IPS-NIHi7 (cell line): ENCODE data around the gene S1PR2.
A peak's percentile ranks its signal among the peaks of the same experiment; 100 is the strongest.
"Not testable (repeated sequence)": the region's sequence is repeated elsewhere in the genome, so short reads cannot be mapped to it uniquely, and the experiment has no call there.

Experiments
- DNase-seq: peaks from one replicate; pipeline ENCODE4 v3.0.0; 2012; ENCODE audit warnings: mixed read lengths; ENCODE audit errors: extremely low spot score

S1PR2 gene

DNA sequence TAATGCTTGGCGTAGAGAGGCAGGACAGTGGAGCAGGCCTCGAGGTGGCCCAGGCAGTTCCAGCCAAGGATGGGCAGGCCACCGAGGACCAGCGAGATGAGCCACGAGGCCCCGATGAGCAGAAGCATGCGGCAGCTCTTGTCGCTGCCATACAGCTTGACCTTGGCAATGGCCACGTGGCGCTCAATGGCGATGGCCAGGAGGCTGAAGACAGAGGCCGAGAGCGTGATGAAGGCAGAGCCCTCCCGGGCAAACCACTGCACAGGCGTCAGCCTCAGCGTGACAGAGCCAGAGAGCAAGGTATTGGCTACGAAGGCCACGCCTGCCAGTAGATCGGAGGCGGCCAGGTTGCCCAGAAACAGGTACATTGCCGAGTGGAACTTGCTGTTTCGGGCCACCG is 6.8 kb downstream of the S1PR2 start:
- DNase-seq = no peak

DNA sequence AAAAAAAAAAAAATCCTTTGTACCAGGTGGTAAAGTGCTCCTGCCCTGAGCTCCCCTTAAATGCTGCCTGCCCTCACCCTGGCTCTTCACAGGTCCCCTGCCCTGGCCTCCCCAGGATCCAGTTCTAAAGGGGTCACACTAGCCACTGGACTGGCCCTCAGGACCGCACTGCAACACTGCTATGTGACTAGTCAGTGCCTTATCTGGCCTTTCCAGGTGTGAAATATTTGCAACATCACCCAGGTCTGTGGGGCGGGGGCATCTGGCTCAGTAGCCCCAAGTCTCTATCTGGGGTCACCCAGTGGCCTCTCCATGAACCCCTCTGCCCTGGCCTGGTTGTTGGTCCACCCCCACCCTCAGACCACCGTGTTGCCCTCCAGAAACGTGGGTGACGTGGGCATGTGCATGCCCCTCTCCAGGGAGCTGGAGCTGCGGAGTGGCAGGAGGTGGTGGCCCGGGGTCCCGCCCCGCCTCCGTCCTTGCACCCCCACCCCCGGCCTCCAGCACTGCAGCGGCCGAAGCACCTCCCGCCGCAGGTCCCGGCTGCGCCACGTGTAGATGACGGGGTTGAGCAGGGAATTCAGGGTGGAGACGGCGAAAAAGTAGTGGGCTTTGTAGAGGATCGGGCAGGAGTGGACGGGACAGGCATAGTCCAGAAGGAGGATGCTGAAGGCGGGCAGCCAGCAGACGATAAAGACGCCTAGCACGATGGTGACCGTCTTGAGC is 7.5 kb downstream of the S1PR2 start:
- no peak for DNase-seq

DNA sequence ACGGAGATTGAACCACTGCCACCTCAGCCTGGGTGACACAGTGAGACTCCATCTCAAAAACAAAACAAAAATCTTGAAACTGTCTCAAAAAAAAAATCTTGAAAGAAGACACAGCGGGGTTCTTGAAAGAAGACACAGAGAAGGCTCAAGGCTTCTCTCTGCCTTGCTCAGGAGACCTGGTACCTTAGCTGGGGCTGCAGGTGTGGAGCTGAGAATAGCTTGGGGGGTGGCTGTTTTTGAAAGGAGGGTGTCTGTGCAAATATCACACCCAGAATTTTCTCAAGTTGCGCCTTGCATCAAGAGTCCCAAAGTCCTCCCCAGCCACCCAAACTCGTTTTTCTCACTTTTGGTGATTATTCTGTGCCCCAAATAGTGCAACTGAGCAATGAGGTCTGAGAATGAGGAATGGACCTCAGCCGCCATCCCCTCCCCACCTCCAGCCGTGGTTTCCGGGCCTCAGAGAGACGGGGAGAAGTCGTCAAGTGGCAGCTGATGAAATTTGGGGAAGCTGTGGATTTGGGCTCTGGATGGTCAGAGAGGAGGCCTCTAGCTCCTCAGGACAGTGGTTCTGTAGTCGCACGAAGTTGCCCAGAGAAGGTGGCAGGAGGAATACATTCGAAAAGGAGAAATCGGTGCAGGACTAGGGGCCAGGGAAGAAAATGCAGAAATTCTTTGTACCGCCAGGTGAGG is 8.8 kb downstream of the S1PR2 start:
- no peak for DNase-seq

DNA sequence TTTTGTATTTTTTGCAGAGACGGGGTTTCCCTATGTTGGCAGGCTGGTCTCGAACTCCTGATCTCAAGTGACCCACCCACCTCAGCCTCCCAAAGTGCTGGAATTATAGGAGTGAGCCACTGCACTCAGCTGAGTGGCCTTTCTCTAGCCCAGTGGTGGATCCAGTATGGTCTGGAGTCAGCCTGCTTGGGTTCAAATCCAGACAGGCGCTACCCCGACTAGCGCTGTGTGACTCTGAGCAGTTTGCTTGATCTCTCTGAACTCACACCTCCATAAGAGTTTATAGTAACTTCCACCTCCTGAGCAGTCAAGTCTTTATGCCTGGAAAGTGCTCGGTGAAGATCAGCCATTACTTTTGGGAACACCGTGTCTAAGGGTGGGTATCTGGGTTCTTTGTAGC is 10.4 kb downstream of the S1PR2 start:
- no peak for DNase-seq

DNA sequence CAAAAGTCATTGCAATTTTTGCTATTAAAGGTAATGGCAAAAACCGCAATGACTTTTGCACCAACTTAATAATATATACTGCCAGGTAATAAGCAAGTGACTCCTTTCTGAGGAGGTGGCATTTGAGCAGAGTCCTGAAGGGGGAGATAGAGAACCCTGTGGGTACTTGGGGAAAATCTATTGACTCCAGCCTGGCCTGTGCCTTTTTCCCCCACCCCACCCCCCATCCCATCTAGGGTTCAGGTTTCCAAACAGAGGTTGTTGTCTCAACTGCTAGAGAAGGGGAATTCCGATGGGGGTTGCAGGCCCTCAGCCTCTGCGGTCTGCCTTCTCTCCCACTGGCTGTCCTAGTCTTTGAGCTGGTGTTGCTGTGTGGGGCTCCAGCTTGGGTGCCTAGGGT is 11.5 kb downstream of the S1PR2 start:
- DNase-seq = peak; percentile 48

DNA sequence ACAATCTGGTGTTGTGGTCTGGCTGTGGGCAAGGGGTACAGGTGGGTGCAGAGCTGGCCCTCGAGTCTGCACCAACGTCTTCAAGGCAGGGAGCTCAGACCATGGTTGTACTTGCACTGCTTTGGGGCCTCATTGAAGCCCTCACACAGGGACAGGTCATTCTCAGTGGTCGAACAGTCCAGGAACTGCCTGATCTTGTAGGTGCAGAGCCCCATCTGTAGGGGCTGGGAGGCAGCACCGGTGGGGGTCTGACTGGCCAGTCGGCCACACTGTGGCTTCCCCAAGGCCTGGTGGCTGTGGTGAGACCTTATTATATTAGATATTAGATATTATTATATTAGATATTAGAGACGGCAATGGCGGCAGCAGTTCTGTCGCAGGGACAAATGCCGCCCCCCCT is 14.0 kb downstream of the S1PR2 start:
- DNase-seq = no peak

DNA sequence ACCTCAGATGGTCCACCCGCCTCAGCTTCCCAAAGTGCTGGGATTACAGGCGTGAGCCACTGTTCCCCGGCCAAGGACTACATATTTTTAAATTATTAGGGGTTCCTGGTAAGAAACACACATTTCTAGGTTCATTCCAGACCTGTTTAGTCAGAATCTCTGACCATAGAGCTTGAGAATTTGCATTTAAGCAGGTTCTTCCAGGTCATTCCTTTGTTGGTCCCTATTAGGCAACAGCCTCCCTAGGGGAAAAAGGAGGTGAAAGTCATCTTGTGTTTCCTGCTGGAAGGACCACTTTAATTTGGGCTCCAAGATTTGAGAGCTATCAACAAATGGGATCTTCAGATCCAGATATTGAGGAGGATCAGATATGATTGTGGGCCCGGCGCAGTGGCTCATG is 16.3 kb downstream of the S1PR2 start:
- DNase-seq = no peak

DNA sequence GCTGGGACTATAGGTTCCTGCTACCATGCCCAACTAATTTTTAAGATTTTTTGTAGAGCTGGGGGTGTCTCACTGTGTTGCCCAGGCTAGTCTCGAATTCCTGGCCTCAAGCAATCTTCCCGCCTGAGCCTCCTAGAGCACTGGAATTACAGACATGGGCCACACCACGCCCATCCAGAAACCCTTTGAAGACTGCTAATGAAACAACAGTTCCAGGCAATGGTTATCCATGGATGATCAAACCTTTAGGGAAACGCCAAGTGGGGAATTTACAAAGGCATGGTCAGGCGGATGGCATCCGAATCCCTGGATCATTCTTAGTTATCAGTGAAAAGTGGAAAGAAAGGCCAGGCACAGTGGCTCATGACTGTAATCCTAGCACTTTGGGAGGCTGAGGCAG is 19.4 kb downstream of the S1PR2 start:
- DNase-seq = no peak

DNA sequence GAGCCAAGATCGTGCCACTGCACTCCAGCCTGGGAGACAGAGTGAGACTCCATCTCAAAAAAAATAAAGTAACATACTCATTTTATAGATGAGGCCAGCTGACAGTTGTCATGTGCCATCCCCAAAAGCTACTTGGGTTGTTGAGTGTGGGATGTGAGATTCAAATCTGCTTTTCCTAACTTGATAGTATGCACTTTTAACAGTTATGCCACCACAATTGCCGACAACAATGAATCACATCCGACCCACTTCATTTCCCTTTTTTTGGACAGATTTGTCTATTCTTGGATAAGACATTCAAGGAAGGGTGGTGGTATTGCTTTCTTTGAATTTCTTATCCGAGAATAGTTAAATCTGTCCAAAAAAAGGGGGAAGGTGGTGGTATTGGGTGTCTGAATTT is 20.1 kb downstream of the S1PR2 start:
- no peak for DNase-seq

DNA sequence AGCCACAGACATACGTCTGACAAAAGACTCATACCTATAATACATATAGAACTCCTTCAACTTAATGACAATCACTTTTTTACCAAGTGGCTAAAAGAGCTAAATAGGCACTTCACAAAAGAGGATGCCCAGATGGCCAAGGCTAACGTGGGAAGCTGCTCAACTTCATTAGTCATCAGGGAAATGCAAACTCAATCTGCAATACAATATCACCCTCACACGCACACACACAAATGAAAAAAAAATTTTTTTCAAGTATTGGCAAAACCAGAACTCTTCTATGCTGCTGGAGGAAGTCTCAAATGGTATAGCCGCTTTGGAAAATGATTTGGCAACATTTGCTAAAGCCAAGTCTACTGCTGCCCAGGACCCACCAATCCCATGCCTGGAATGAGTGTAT is 21.8 kb downstream of the S1PR2 start:
- DNase-seq = no peak

DNA sequence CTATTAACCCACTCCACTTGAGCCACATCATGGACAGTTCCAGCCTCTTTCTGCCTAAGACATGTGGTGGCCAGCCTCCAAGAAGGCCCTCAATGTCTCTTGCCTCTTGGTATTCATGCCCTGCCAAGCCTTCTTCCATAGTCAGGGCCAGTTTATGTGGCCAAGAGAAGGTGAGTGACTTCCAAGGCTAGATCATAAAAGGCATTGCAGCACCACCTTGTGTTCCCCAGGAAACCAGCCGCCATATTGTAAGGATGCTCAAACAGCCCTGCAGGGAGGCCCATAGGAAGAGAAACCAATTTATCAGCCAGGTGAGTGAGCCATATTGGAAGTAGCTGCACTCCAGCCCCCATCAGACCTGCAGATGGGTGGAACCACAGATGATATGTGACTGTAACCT is 24.1 kb downstream of the S1PR2 start:
- DNase-seq = no peak

DNA sequence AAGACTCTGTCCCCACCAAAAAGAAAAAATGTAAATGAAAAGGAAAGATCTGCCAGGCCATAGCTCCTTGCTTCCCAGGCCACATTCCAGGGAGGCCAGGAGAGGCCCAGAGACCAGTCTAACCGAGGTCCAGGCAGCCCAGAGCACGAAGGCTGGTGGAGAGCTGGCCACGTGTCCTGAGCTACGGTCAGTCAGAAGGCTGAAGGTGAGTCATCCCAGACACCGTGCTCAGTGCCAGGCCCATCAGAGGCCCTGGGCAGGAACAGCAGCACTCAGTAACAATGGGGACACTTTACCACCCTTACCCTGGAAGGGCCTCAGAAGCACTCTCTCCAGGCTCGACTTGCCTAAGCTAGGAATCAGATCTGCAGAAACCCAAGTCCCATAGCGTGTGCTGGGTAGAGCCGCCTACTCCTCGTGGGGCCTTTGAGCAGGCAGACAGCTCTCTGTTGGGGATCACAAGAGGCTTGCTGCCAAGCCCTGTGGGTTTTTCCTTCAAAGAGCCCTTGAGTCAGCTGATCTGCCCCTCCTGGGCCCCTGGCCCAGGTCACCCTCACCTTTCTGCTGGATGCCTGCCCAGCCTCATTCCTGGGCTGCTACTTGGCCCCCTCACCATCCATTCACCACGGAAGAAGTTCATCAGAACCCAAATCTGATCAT is 24.8 kb downstream of the S1PR2 start:
- DNase-seq = no peak

DNA sequence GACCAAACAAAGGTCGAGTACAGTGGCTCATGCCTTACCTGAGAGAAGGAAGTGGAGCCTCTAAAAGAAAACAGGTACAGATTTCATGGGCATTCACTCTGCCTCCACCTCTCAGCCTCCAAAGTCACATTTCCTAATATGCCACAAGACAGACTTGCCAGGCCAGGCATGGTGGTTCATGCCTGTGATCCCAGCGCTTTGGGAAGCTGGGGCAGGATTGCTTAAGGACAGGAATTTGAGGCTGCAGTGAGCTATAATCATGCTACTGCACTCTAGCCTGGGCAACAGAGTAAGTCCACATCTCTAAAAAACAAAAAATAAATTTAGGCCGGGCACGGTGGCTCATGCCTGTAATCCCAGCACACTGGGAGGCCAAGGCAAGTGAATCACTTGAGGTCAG is 25.5 kb downstream of the S1PR2 start:
- no peak for DNase-seq

DNA sequence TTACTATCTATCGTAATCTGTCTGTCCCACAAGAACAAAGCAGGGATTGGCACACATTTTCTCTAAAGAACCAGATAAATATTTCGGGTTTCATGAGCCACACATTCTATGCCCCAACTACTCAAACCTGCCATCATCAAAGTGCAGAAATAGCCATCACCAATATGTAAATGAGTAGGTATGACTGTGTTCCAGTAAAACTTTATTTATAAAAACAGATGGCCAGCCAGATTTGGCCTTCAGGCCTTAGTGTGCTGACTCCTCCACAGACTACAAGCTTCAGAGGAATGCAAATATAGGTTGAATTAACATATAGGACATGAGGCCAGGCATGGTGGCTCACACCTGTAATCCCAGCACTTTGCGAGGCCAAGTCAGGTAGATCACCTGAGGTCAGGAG is 27.4 kb downstream of the S1PR2 start:
- no peak for DNase-seq

DNA sequence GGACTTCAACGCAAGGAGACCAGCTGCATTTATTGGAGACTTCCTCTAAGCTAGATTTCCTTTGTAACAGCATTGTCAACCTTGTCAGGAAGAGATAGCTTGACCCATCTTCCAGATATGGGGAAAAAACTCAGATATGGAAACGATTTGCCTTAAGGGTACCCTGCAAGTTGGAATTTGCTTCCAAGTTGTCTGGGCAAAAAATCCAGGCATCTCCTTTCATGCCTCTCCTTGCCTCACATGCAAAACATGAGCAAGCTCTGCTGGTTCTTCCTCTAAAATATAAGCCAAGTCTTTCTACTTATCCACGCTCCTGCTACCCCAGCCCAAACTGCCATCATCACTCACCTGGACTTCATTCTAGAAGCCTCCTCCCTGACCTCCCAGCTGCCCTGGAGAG is 30.0 kb downstream of the S1PR2 start:
- DNase-seq = no peak

DNA sequence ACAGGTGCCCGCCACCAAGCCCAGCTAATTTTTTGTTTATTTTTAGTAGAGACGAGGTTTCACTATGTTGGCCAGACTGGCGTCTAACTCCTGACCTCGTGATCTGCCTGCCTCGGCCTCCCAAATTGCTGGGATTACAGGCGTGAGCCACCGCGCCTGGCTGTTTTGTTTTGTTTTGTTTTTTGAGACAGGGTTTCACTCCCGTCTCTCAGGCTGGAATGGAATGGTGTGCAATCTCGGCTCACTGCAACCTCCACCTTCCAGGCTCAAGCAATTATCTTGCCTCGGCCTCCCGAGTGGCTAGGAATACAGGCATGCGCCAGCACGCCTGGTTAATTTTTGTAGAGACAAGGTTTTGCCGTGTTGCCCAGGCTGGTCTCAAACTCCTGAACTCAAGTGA is 31.0 kb downstream of the S1PR2 start:
- DNase-seq = not testable (repeated sequence)

DNA sequence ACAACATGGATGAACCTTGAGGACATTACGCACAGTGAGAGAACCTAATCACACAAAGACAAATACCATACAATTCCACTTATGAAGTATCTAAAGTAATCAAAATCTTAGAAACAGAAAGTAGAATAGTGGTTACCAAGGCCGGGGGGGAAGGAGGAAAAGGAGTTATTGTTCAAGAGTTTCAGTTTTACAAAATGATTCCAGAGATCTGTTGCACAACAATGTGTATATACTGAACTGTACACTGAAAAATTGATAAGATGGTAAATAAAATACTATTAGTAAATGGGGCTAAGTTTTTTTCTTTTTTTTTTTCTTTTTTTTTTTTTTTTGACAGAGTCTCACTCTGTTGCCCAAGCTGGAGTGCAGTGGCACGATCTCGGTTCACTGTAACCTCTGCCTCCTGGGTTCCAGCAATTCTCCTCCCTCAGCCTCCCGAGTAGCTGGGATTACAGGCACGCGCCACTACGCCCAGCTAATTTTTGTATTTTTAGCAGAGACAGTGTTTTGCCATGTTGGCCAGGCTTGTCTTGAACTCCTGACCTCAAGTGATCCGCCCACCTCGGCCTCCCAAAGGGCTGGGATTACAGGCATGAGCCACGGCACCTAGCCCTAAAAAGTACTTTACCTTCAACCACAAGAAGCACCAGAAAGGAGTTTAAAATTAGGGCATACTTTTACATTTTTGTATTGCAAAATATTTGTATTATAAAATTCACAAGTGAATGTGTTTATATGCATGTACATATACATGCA is 32.1 kb downstream of the S1PR2 start:
- not testable (repeated sequence) for DNase-seq

DNA sequence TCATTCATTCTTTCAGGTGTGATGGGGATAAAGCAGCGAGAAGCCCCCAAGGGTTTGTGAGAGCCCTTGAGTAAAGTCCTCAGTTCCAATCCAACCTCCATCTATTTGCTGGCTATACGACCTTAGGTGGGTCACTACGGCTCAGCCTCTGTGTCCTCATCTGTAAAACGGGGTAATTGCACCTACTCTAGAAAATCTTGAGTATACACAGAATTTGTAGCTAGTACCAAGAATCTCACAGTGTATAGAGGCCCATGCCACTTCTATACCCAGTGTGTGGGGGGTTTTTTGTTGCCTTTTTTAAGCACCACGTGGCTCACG is 36.0 kb downstream of the S1PR2 start:
- no peak for DNase-seq

DNA sequence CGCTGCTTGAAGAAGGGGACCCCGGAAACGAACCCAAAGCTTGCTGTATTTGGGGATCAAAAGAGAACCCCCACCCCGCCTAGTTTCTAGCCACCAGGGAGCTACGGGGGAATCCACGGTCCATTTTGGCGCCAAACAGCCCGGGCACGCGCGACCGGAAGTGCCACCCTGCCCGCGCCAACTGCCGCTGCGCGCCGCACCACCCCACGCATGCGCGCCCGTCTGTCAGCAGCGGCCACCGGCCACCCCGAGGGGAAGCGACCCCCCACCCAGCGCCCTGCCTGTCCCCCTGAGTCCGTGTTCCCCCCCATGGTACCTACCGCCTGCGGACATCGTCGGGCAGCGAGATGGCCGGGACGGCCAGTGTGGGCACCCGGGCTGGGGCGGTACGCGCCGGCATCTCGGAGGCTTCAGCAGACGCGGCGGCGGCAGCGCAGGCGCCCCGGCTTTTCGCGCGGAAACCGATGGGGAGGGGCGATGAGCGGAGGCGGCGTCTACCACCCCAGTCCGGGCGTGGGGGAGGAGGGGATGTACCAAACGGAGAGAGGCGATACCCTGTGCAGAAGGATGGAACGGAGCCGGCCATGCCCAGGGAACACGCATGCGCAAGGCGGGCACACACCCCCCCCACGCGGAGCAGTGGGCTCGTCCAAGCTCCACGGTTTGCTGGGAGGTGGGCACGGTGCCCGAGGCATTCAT is 36.5 kb downstream of the S1PR2 start, which contains the start of gene DNMT1:
Gene DNMT1, minus strand, starts transcription at position 454 of the 699 bp plus-strand sequence. Its CDS starts 54 bp downstream, at position 400.
- peak; percentile 100 for DNase-seq

DNA sequence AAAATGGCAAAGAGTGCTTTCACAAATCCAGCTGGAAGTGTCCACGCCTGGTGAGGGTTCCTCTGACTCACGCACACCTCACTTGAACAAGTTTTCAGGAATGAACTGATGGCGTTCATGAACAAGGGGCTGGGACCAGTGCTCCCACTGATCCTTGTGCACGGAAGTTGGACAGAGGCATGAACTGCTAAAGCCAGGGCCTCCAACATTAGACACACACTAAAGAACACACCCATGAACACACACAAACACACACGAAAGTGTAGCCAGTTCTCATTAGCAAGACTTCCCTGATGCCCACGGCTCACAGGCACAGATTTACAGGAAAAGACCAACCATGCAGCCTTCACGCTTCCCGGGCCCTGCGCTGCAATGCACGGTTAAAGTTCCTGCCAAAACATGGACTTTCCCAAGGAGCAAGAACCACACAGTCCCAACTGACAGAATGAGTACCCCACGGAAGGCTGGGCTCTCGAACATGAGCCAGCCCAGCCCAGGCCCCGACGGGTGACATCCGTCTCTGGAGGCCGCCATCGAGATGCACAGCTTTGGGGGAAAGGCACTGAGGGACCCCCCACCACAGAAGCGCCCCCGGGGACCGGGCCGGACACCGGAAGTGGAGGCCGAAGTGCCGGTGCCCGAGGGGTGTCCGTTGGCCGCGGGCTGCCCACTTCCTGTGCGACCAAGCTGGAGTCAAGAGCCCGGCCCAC is 37.2 kb downstream of the S1PR2 start:
- peak; percentile 56 for DNase-seq

DNA sequence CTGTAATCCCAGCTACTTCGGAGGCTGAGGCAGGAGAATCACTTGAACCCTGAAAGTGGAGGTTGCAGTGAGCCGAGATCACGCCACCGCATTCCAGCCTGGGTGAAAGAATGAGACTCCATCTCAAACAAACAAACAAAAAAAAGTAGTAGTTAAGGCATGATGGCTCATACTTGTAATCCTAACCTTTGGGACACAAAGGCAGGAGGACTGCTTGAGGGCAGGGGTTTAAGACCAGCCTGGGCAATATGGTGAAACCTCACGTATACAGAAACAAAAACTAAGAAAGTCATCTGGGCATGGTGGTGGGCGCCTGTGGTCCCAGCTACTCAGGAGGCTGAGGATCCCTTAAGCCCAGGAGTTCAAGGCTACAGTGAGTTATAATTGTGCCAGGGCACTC is 38.2 kb downstream of the S1PR2 start:
- DNase-seq = no peak
